GM19043 (cell line): Measurements from ENCODE around the gene PHF21B.

Experiments
- ATAC-seq: cut with Tn5 transposase; IDR thresholded peaks from one replicate; pipeline ENCODE4 v1.9.1; 2021; ENCODE audit warnings: low read depth; ENCODE audit not compliant: unreplicated experiment

The PHF21B gene

GRCh38 chr22:44940130-44940529 is 69.7 kb downstream of the PHF21B start:
- ATAC-seq: no peak

GRCh38 chr22:44939451-44939850 is 70.4 kb downstream of the PHF21B start:
- no peak for ATAC-seq

GRCh38 chr22:44938886-44939285 is 70.9 kb downstream of the PHF21B start:
- ATAC-seq: no peak

- ATAC-seq: no peak
Measured at GRCh38 chr22:44937216-44937615, 72.6 kb downstream of the PHF21B start.

- ATAC-seq: no peak
Measured at GRCh38 chr22:44936201-44936600, 73.6 kb downstream of the PHF21B start.

GRCh38 chr22:44935724-44936123 is 74.1 kb downstream of the PHF21B start:
- no peak for ATAC-seq

- no peak for ATAC-seq
Measured at GRCh38 chr22:44934454-44934735, 75.4 kb downstream of the PHF21B start.

- ATAC-seq: no peak
Measured at GRCh38 chr22:44933666-44934453, 75.9 kb downstream of the PHF21B start.

GRCh38 chr22:44932493-44932892 is 77.3 kb downstream of the PHF21B start:
- ATAC-seq: no peak

GRCh38 chr22:44931766-44932165 is 78.0 kb downstream of the PHF21B start:
- no peak for ATAC-seq

- no peak for ATAC-seq
Measured at GRCh38 chr22:44931077-44931540, 78.7 kb downstream of the PHF21B start.

- ATAC-seq: no peak
Measured at GRCh38 chr22:44930711-44931035, 79.1 kb downstream of the PHF21B start.

GRCh38 chr22:44930016-44930710 is 79.6 kb downstream of the PHF21B start:
- ATAC-seq: no peak

GRCh38 chr22:44929359-44930015 is 80.3 kb downstream of the PHF21B start:
- no peak for ATAC-seq

GRCh38 chr22:44928711-44929358 is 81.0 kb downstream of the PHF21B start:
- ATAC-seq: no peak

- no peak for ATAC-seq
Measured at GRCh38 chr22:44928136-44928463, 81.7 kb downstream of the PHF21B start.

- no peak for ATAC-seq
Measured at GRCh38 chr22:44927463-44928135, 82.2 kb downstream of the PHF21B start.

GRCh38 chr22:44926491-44927415 is 83.1 kb downstream of the PHF21B start:
- ATAC-seq: no peak

GRCh38 chr22:44926124-44926475 is 83.7 kb downstream of the PHF21B start:
- no peak for ATAC-seq
